GM21528 (cell line): ENCODE measurements around the gene BTG1.
"Not testable (repeated sequence)": the region's sequence is repeated elsewhere in the genome, so short reads cannot be mapped to it uniquely, and the experiment has no call there.

Experiments used
- ATAC-seq: cut with Tn5 transposase; IDR thresholded peaks from one replicate; pipeline ENCODE4 v1.9.1; 2021; ENCODE audit warnings: mild to moderate bottlenecking, moderate library complexity; ENCODE audit not compliant: unreplicated experiment, low FRiP score

BTG1 gene

GRCh38 chr12:92105676-92106075 is 40.0 kb downstream of the BTG1 start:
- ATAC-seq: no peak

DNA sequence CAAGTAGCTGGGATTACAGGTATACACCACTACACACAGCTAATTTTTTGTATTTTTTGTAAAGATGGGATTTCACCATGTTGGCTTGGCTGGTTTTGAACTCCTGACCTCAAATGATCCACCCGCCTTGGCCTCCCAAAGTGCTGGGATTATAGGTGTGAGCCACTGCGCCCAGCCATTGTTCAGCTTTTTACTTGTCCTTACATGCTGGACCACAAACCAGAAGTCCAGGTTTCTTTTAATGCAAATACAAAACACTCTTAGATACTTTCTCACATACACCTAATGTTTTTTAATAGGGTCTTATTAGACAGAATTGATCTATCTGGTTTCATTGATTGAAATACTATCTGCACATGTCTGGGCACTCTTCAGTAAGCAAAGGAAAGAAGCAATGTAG is 40.5 kb downstream of the BTG1 start:
- ATAC-seq: no peak

DNA sequence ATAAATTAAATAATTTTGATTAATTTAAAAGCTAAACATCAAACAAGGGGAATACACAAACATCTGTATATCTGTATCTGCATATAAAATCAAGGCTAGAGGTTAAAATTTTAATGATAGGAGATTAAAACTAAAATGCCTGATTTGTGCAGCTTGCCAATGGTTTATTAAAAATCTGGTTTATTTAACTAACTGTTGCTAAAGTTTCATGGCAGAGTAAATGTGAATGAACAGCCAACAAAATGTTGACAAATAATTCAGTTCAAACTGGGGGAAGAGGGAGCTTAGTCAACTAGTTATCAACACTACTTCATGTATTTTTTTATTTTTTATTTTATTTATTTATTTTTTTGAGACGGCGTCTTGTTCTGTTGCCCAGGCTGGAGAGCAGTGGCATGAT is 43.0 kb downstream of the BTG1 start:
- no peak for ATAC-seq

GRCh38 chr12:92098594-92099380 is 46.9 kb downstream of the BTG1 start:
- ATAC-seq: no peak

GRCh38 chr12:92096346-92097136 is 49.1 kb downstream of the BTG1 start:
- ATAC-seq: no peak

GRCh38 chr12:92094751-92095161 is 50.9 kb downstream of the BTG1 start:
- ATAC-seq: no peak

DNA sequence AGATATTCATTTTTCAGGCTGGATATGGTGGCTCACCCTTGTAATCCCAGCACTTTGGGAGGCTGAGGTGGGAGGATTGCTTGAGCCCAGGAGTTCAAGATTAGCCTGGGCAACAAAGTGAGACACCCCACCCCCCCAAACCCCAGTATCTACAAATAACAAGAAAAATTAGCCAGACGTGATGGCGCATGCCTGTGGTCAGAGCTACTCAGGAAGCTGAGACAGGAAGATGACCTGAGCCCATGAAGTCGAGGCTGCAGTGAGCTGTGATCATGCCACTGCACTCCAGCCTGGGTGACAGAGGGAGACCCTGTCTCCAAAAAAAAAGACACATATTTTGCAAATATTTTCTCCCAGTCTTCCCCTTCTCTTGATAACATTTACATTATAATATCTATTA is 51.3 kb downstream of the BTG1 start:
- not testable (repeated sequence) for ATAC-seq
